ENCODE results near the gene UNC5A.

UNC5A gene

GRCh38 chr5:176880366-176881020 lies 70.1 kb downstream of the UNC5A start:
- TF ChIP-seq, protein P1, sequence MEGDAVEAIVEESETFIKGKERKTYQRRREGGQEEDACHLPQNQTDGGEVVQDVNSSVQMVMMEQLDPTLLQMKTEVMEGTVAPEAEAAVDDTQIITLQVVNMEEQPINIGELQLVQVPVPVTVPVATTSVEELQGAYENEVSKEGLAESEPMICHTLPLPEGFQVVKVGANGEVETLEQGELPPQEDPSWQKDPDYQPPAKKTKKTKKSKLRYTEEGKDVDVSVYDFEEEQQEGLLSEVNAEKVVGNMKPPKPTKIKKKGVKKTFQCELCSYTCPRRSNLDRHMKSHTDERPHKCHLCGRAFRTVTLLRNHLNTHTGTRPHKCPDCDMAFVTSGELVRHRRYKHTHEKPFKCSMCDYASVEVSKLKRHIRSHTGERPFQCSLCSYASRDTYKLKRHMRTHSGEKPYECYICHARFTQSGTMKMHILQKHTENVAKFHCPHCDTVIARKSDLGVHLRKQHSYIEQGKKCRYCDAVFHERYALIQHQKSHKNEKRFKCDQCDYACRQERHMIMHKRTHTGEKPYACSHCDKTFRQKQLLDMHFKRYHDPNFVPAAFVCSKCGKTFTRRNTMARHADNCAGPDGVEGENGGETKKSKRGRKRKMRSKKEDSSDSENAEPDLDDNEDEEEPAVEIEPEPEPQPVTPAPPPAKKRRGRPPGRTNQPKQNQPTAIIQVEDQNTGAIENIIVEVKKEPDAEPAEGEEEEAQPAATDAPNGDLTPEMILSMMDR (IDR thresholded peaks at IDR 0.05) = no peak
- Histone ChIP-seq H3K4me3 (no peak overlapping the region), H3K27ac (no peak overlapping the region)
- DNase-seq (ENCODE audit: low spot score) = no peak

- TF ChIP-seq, protein P1 (IDR thresholded peaks at IDR 0.05) = no peak
These were observed 70.8 kb downstream of the UNC5A start for GRCh38 chr5:176881021-176881749.

GRCh38 chr5:176881816-176882566 lies 71.6 kb downstream of the UNC5A start:
- no peak for DNase-seq (ENCODE audit: low spot score)
- no peak overlapping the region for H3K4me3 ChIP-seq
- no peak overlapping the region for H3K27ac ChIP-seq
- TF ChIP-seq, protein P1 (IDR thresholded peaks at IDR 0.05) = no peak

More at GRCh38 chr5:176881021-176881749, 70.8 kb downstream of the UNC5A start:
- H3K4me3 ChIP-seq = no peak overlapping the region
- no peak overlapping the region for H3K27ac ChIP-seq
- DNase-seq (ENCODE audit: low spot score) = no peak

GRCh38 chr5:176882567-176882903 lies 72.2 kb downstream of the UNC5A start:
- TF ChIP-seq, protein P1 (IDR thresholded peaks at IDR 0.05) = no peak

DNA sequence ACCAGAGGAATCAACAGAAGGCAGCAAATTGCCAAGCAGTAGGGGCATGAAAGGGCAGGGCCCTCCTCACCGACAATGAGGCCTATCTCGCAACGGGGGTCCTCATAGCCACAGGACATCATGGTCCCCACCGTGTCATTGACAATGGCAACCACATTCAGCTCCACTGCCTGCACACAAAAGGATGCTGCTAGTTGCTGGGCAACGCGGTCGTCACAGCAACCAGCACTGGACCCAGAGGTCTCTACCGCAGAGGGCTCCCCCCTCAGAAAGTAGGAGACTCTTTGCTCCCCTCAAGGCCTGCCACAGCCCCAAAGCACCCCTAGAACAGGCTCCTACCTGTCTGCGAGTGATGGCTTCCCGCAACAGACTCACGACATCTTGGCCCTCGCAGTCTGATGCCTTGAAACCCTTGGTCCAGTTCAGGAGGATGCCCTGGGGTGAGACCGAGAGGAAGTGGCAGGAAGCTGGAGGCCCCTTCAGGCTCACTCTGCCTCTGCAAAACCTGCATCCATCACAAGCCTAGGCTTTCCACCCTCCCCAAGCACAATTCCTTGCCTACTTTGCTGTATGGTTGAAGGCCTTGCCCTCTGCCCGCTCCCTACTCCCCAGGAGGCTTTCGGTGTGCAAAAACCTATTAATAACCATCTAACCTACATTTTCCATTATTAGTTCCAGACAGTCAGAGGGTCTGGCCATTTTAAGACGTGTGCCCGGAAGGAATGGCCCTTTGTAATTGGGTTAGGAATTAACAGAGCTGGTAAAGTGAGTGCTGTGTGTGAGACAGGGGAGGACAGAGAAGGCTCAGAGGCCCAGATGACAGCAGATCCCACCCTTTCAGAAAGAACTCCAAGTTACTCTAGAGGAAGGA lies 73.6 kb downstream of the UNC5A start:
- TF ChIP-seq, protein P1 (IDR thresholded peaks at IDR 0.05) = no peak
- DNase-seq (ENCODE audit: low spot score) = no peak
- no peak overlapping the region for H3K27ac ChIP-seq
- no peak overlapping the region for H3K4me3 ChIP-seq

More at GRCh38 chr5:176882567-176882903, 72.2 kb downstream of the UNC5A start:
- no peak for DNase-seq (ENCODE audit: low spot score)
- H3K27ac ChIP-seq = no peak overlapping the region
- H3K4me3 ChIP-seq = no peak overlapping the region

GRCh38 chr5:176884571-176884890 lies 74.2 kb downstream of the UNC5A start:
- H3K27ac ChIP-seq = no peak overlapping the region
- H3K4me3 ChIP-seq = no peak overlapping the region
- TF ChIP-seq, protein P1 (IDR thresholded peaks at IDR 0.05) = no peak
- DNase-seq (ENCODE audit: low spot score) = no peak
